ENCODE results near the gene DNASE1L3. TPM values are rescaled to one million over a fixed set of nuclear protein-coding genes. Genes with fewer than 3 reads are reported as not detected.
A peak's percentile ranks its signal among the peaks of the same experiment; 100 is the strongest.

Gene DNASE1L3
- total and polyA plus RNA-seq, 2 of the 13 experiments (the other 11 are each of a cell fraction or from before 2014, with no cell fraction given) = 0.86 to 1.7 TPM

DNA sequence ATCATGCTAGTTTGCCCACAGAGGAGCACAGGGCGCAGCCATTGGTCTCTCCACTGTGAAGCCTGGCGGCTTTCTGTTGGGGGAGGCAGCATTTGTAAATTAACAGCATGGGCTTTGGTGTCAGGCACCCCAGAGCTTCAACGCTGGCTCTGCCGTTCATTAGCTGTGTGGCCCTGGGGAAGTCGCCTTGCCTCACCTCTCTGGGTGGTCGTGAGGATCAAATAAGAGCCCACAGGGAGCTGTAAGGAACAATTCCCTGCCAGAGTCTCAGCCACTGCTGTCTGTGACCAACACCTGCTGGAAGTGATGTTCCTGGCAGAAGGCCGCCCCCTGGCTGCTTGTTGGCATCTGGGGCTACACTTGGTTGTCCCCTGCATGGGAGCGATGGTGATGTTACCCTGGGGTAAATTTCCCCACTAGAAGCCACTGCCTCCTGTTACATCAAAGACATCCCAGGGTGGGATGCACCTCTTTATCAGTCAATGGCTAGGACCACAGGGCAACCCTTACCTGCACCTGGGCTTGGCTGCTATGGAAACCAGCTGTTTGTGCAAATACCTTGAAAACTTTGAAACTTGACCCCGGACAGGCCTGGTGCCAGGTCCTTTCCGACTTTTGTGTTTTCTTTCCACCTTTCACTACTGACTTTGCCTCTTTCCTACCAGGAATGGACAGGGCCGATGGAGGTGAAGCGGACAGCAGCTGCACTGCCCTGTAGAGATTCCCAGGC, 36.9 kb downstream of the DNASE1L3 start (continued):
- TF ChIP-seq MIER2 (CRISPR knock-in tag; IDR thresholded peaks at IDR 0.05) = no peak
- no peak; the same call in 1 of the 2 replicates for TF ChIP-seq ZNF501 (CRISPR knock-in tag; IDR thresholded peaks at IDR 0.05)
- no peak for TF ChIP-seq ZNF772 (CRISPR knock-in tag; IDR thresholded peaks at IDR 0.05)
- peak; percentile 73 for TF ChIP-seq STAG1 (CRISPR knock-in tag; IDR thresholded peaks at IDR 0.05)
- peak; percentile 32; the same call in 1 of the 2 replicates for TF ChIP-seq ZNF414 (CRISPR knock-in tag; IDR thresholded peaks at IDR 0.05)
- TF ChIP-seq HMGXB3 (CRISPR knock-in tag; IDR thresholded peaks at IDR 0.05; ENCODE audit: borderline replicate concordance) = no peak
- TF ChIP-seq ZNF7 (CRISPR knock-in tag; IDR thresholded peaks at IDR 0.05) = peak; percentile 98
- peak; percentile 31; the same call in 1 of the 2 replicates for TF ChIP-seq POLR2AphosphoS2 (IDR thresholded peaks at IDR 0.05; ENCODE audit: low read depth, low read length)
- TF ChIP-seq UBTF (CRISPR knock-in tag; IDR thresholded peaks at IDR 0.05) = peak; percentile 25; the same call in 1 of the 2 replicates
- no peak for TF ChIP-seq PAX8 (CRISPR knock-in tag; IDR thresholded peaks at IDR 0.05; ENCODE audit: borderline replicate concordance)
- peak; percentile 96 for TF ChIP-seq ZEB1 (IDR thresholded peaks at IDR 0.05; ENCODE audit: insufficient replicate concordance, low read depth)
- peak; percentile 91 for TF ChIP-seq ZBTB7B (CRISPR knock-in tag; IDR thresholded peaks at IDR 0.05)
- TF ChIP-seq SKI (IDR thresholded peaks at IDR 0.05; ENCODE audit: partially characterized antibody) = no peak
- no peak for TF ChIP-seq MXD4 (CRISPR knock-in tag; IDR thresholded peaks at IDR 0.05)
- TF ChIP-seq SP4 (CRISPR knock-in tag; IDR thresholded peaks at IDR 0.05) = no peak; the same call in 1 of the 2 replicates
- no peak for TF ChIP-seq ZZZ3 (CRISPR knock-in tag; IDR thresholded peaks at IDR 0.05; ENCODE audit: borderline replicate concordance)
- peak; percentile 55; the same call in 1 of the 2 replicates for TF ChIP-seq TARDBP (CRISPR knock-in tag; IDR thresholded peaks at IDR 0.05)
- TF ChIP-seq FOXJ3 (CRISPR knock-in tag; IDR thresholded peaks at IDR 0.05; ENCODE audit: borderline replicate concordance) = peak; percentile 61
- TF ChIP-seq EP300 (IDR thresholded peaks at IDR 0.05; ENCODE audit: low read depth in 2 of 2, low read length in 2 of 2) = peak in 1 of 2 experiments; percentile 74; a peak in 2 of 4 replicates
- 0 out of 2 replicates have a peak, but pooled peaks have one; percentile 15 for TF ChIP-seq EP300 (CRISPR knock-in tag; IDR thresholded peaks at IDR 0.05; ENCODE audit: borderline replicate concordance)
- TF ChIP-seq ZNF572 (CRISPR knock-in tag; IDR thresholded peaks at IDR 0.05) = no peak; the same call in 1 of the 2 replicates
- no peak for TF ChIP-seq TCF12 (IDR thresholded peaks at IDR 0.05)
- TF ChIP-seq TCF12 (CRISPR knock-in tag; IDR thresholded peaks at IDR 0.05) = peak; percentile 79; the same call in 1 of the 2 replicates
